Hepatocyte (in vitro differentiated cells): Measurements from ENCODE around the gene SORCS2.

Experiments used
- EZH2 ChIP-seq: fragments of 200-600 bp; sonication (generic); IDR thresholded peaks from 2 replicates; pipeline ENCODE4 v1.6.1; 2016; ENCODE audit warnings: antibody characterized with exemption, mild to moderate bottlenecking, borderline replicate concordance
- EZH2phosphoT487 ChIP-seq: fragments of 200-600 bp; sonication (generic); IDR thresholded peaks from one replicate; pipeline ENCODE4 v1.6.1; 2018; ENCODE audit warnings: antibody characterized with exemption, mild to moderate bottlenecking, low read depth, moderate library complexity; ENCODE audit not compliant: unreplicated experiment, severe bottlenecking
- TF ChIP-seq, protein P1 (sequence below): fragments of 200-600 bp; sonication (generic); IDR thresholded peaks from 2 replicates; pipeline ENCODE4 v1.5.1; 2016; ENCODE audit warnings: antibody characterized with exemption, mild to moderate bottlenecking; ENCODE audit not compliant: poor library complexity

DNA sequence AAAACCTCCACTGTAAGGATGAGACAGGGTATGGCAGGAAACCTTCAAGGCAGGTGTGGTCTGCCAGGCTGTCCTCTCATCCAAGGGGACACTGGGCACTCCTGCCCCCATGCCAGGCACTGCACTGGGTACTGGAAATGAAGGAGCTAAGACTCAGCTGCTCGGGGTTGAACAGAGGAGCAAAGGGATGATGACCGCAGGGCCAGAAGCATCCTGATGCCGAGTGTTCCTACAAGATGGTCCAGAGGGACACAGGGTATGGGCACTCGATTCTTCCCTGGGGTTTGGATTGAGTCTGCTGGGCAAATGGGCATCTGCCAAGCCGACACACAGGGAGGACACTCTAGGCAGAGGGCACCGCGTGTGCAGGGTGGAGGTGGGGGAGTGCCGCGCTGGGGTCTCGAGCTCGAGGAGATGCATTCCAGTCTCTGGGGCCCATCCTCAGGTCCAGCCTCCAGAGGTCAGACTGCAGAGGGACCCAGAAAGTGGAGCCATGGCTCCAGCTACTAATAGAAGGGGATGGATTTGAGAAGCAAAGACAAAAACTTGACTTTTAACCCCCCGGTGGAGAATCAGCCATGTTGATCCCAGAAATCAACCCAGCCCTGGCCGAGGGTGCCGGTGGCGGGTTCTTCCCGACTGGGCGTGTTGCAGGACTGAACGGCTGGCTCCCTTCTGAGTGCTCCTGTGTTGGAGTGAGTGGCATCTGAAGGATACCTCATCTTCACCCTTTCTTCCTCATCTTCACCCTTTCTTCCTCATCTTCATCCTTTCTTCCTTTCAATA lies 500.3 kb downstream of the SORCS2 start:
- TF ChIP-seq, protein P1, sequence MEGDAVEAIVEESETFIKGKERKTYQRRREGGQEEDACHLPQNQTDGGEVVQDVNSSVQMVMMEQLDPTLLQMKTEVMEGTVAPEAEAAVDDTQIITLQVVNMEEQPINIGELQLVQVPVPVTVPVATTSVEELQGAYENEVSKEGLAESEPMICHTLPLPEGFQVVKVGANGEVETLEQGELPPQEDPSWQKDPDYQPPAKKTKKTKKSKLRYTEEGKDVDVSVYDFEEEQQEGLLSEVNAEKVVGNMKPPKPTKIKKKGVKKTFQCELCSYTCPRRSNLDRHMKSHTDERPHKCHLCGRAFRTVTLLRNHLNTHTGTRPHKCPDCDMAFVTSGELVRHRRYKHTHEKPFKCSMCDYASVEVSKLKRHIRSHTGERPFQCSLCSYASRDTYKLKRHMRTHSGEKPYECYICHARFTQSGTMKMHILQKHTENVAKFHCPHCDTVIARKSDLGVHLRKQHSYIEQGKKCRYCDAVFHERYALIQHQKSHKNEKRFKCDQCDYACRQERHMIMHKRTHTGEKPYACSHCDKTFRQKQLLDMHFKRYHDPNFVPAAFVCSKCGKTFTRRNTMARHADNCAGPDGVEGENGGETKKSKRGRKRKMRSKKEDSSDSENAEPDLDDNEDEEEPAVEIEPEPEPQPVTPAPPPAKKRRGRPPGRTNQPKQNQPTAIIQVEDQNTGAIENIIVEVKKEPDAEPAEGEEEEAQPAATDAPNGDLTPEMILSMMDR = no peak
- no peak for TF ChIP-seq EZH2
- no peak for TF ChIP-seq EZH2phosphoT487
